Measurements from ENCODE around the gene IST1. TPM values are rescaled to one million over a fixed set of nuclear protein-coding genes. Genes with fewer than 3 reads are reported as not detected.
A peak's percentile ranks its signal among the peaks of the same experiment; 100 is the strongest.

Gene IST1
- total and polyA plus RNA-seq, 10 of the 15 experiments (the other 5 are each of a cell fraction or from before 2014, with no cell fraction given) = 97.3 to 293 (median 138) TPM

DNA sequence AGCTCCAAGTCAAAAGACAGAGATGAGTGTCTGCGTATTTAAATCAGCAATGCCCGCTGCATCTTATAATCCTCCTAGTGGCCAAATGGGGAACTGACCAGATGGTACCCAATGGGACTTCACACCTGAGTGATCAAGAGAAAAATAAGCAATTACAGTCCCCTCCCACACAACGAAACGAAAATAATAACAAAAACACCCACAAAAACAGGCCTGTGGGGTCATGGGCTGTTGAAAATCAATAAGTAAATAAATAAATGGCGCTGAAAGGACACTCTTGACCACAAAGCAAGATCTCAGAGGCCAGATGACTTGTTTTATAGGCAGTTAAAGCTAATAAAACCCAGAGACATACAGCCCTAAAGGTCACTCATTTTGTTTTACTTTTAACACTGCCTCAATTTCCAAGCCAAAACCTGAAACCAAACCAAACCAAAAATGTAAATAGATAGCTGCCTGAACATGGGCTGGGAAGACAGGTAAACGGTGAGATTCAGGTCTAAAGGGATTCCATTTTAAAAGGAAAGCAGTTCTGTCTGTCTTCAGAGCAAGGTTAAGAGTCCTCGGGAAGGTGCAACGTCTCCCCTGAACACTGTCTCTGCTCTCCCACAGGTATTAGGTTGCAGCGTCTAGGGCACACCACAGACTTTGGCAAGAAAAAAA is 12.7 kb upstream of the IST1 start:
- FAIRE-seq = peak; percentile 90
- Histone ChIP-seq H3K79me2 (ENCODE audit: control insufficient read depth, insufficient read depth, low read length) (no peaks in the 10 kb centered on the region), H3K4me2 (ENCODE audit: control insufficient read depth, insufficient read depth) (peak overlapping the region; percentile 93), H4K20me1 (ENCODE audit: control insufficient read depth, insufficient read depth) (no peaks in the 10 kb centered on the region), H3K36me3 (ENCODE audit: control insufficient read depth in 2 of 2, insufficient read depth in 2 of 2, low read length in 1 of 2) (no peaks in the 10 kb centered on the region), H2AFZ (ENCODE audit: control insufficient read depth, low read depth, low read length) (peak overlapping the region; percentile 52), H3K4me3 (peak overlapping the region; percentile 92), H3K27ac (ENCODE audit: control insufficient read depth, insufficient read depth) (peak overlapping the region; percentile 55), H3K4me1 (ENCODE audit: control insufficient read depth, insufficient read depth, low read length) (peaks cover 12% of the 10 kb centered on the region), H3K9me3 (replicated peaks; ENCODE audit: control insufficient read depth, insufficient read depth, low read length) (no peaks in the 10 kb centered on the region), H3K27me3 (replicated peaks in 1 of 2; ENCODE audit: control insufficient read depth in 2 of 2, insufficient read depth in 2 of 2, low read length in 1 of 2) (no peaks in the 10 kb centered on the region), H3K9ac (ENCODE audit: control insufficient read depth, insufficient read depth, low read length) (peak overlapping the region; percentile 73)
- ChIA-PET POLR2A (interaction anchor here (0.6 to 4.7 kb wide), 13 partner anchors 11 to 160 kb away, joined by 3 to 34 read pairs (median 5); partner anchors contain the start of genes AP1G1, ATXN1L and IST1), CTCF (interaction anchor here (0.6 to 5.2 kb wide), 49 partner anchors 9 to 317 kb away, joined by 3 to 39 read pairs (median 5); partner anchors contain the start of genes AP1G1 and IST1), RAD21 (ENCODE audit: unreplicated experiment) (interaction anchor here (0.8 to 4.7 kb wide), 24 partner anchors 9 to 317 kb away, joined by 3 to 53 read pairs (median 6); partner anchors contain the start of genes AP1G1, ATXN1L, IST1 and TXNL4B), SMC1A (ENCODE audit: uncharacterized antibody, unreplicated experiment) (interaction anchor here (0.7 to 4.3 kb wide), 36 partner anchors 9 to 318 kb away, joined by 3 to 30 read pairs (median 5); partner anchors contain the start of genes AP1G1, ATXN1L and IST1)
- intact Hi-C loops (cut with micrococcal nuclease; ENCODE audit: unreplicated experiment) (loop anchor here (1.0 to 10.0 kb wide), 6 partner anchors 38 to 318 kb away; partner anchors contain the start of genes AP1G1 and ATXN1L), in situ Hi-C loops (cut with MboI) (no loop called here)
- 0% methylated on average over 9 of the region's 9 CpGs for WGBS (ENCODE audit: insufficient coverage, insufficient replicate concordance, low lambda C conversion rate, missing lambda C conversion rate)
- ATAC-seq = peak; percentile 76
- BruUV-seq (replicated peaks) = TSS peak; percentile 67
- peak; percentile 87 for DNase-seq (ENCODE audit: low read depth, low spot score)
- TF ChIP-seq, protein P1, sequence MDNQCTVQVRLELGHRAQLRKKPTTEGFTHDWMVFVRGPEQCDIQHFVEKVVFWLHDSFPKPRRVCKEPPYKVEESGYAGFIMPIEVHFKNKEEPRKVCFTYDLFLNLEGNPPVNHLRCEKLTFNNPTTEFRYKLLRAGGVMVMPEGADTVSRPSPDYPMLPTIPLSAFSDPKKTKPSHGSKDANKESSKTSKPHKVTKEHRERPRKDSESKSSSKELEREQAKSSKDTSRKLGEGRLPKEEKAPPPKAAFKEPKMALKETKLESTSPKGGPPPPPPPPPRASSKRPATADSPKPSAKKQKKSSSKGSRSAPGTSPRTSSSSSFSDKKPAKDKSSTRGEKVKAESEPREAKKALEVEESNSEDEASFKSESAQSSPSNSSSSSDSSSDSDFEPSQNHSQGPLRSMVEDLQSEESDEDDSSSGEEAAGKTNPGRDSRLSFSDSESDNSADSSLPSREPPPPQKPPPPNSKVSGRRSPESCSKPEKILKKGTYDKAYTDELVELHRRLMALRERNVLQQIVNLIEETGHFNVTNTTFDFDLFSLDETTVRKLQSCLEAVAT (IDR thresholded peaks at IDR 0.05) = no peak
- TF ChIP-seq SPI1 (IDR thresholded peaks at IDR 0.05; ENCODE audit: borderline replicate concordance, insufficient read depth, low read depth, low read length) = peak; percentile 54; the same call in 1 of the 2 replicates
- TF ChIP-seq YY1 (IDR thresholded peaks at IDR 0.05; ENCODE audit: low read depth, low read length) = peak; percentile 66; the same call in 1 of the 2 replicates
- TF ChIP-seq POLR2AphosphoS2 (IDR thresholded peaks at IDR 0.05; ENCODE audit: low read depth, low read length) = no peak
- TF ChIP-seq, protein P2, sequence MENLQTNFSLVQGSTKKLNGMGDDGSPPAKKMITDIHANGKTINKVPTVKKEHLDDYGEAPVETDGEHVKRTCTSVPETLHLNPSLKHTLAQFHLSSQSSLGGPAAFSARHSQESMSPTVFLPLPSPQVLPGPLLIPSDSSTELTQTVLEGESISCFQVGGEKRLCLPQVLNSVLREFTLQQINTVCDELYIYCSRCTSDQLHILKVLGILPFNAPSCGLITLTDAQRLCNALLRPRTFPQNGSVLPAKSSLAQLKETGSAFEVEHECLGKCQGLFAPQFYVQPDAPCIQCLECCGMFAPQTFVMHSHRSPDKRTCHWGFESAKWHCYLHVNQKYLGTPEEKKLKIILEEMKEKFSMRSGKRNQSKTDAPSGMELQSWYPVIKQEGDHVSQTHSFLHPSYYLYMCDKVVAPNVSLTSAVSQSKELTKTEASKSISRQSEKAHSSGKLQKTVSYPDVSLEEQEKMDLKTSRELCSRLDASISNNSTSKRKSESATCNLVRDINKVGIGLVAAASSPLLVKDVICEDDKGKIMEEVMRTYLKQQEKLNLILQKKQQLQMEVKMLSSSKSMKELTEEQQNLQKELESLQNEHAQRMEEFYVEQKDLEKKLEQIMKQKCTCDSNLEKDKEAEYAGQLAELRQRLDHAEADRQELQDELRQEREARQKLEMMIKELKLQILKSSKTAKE (IDR thresholded peaks at IDR 0.05; ENCODE audit: low read depth, poor library complexity, severe bottlenecking) = peak; percentile 83
- TF ChIP-seq POU2F2 (IDR thresholded peaks at IDR 0.05; ENCODE audit: borderline replicate concordance, low read depth, low read length) = peak; percentile 85; the same call in 1 of the 3 replicates
- no peak for TF ChIP-seq HDGF (IDR thresholded peaks at IDR 0.05)
- no peak; a peak in 2 of 4 replicates for TF ChIP-seq EP300 (IDR thresholded peaks at IDR 0.05; ENCODE audit: borderline replicate concordance in 1 of 2, control insufficient read depth in 1 of 2, low read depth in 2 of 2, low read length in 2 of 2)
- TF ChIP-seq KLF5 (IDR thresholded peaks at IDR 0.05; ENCODE audit: partially characterized antibody) = no peak
- no peak for TF ChIP-seq CHD4 (IDR thresholded peaks at IDR 0.05)
- TF ChIP-seq, protein P3, sequence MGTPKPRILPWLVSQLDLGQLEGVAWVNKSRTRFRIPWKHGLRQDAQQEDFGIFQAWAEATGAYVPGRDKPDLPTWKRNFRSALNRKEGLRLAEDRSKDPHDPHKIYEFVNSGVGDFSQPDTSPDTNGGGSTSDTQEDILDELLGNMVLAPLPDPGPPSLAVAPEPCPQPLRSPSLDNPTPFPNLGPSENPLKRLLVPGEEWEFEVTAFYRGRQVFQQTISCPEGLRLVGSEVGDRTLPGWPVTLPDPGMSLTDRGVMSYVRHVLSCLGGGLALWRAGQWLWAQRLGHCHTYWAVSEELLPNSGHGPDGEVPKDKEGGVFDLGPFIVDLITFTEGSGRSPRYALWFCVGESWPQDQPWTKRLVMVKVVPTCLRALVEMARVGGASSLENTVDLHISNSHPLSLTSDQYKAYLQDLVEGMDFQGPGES (IDR thresholded peaks at IDR 0.05) = no peak
- TF ChIP-seq, protein P4, sequence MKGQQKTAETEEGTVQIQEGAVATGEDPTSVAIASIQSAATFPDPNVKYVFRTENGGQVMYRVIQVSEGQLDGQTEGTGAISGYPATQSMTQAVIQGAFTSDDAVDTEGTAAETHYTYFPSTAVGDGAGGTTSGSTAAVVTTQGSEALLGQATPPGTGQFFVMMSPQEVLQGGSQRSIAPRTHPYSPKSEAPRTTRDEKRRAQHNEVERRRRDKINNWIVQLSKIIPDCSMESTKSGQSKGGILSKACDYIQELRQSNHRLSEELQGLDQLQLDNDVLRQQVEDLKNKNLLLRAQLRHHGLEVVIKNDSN (IDR thresholded peaks at IDR 0.05; ENCODE audit: borderline replicate concordance, extremely low read length, insufficient read depth, low read depth, low read length) = no peak
- no peak for TF ChIP-seq HDAC6 (IDR thresholded peaks at IDR 0.05; ENCODE audit: unreplicated experiment)

Measured in GM12878 (cell line).